Ovary (tissue), 3 donors: ENCODE measurements around the gene URI1.

Experiments used
- EP300 ChIP-seq: sonication (generic); formaldehyde crosslinking; IDR thresholded peaks from one replicate; pipeline ENCODE4 v1.6.1; 2017; ENCODE audit warnings: antibody characterized with exemption
- TF ChIP-seq, protein P1 (sequence below), 3 donors: fragments of 450-650 bp in 2 of 3; fragments of 200-600 bp in 1 of 3; IDR thresholded peaks; one replicate each; pipeline versions ENCODE4 v1.5.1 to v1.8.0; 2016 to 2022; ENCODE audit warnings: antibody characterized with exemption in 3 of 3, mild to moderate bottlenecking in 1 of 3
- donor health status: DM: no; HTN: no; CAD: no.

DNA sequence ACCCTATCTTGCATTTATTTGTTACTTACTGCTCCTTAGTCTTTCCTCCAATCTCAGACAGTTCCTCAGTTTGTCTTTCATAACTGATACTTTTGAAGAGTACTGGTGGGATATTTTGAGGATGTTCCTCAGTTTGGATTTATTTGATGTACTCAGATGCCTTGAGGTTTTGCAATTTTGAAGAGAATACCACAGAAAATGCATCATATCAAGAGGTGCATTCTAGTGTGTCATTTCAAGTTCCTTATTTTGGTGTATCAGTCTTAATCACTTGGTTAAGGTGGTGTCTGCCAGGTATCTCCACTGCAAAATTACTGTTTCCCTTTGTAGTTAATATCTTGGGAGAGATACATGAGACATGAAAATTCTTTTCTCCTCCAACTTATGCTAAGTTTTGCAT is 75.1 kb downstream of the URI1 start:
- TF ChIP-seq, protein P1, sequence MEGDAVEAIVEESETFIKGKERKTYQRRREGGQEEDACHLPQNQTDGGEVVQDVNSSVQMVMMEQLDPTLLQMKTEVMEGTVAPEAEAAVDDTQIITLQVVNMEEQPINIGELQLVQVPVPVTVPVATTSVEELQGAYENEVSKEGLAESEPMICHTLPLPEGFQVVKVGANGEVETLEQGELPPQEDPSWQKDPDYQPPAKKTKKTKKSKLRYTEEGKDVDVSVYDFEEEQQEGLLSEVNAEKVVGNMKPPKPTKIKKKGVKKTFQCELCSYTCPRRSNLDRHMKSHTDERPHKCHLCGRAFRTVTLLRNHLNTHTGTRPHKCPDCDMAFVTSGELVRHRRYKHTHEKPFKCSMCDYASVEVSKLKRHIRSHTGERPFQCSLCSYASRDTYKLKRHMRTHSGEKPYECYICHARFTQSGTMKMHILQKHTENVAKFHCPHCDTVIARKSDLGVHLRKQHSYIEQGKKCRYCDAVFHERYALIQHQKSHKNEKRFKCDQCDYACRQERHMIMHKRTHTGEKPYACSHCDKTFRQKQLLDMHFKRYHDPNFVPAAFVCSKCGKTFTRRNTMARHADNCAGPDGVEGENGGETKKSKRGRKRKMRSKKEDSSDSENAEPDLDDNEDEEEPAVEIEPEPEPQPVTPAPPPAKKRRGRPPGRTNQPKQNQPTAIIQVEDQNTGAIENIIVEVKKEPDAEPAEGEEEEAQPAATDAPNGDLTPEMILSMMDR (IDR thresholded peaks at IDR 0.05): no peak
- TF ChIP-seq EP300: no peak
